Endothelial cell (in vitro differentiated cells): ENCODE results near the gene CHST3. TPM values are rescaled to one million over a fixed set of nuclear protein-coding genes. Genes with fewer than 3 reads are reported as not detected.

ENCODE experiments used
- DNase-seq: peaks from one replicate; pipeline ENCODE4 v3.0.0; 2021; ENCODE audit warnings: low spot score
- H3K27ac Mint-ChIP-seq: one replicate; pipeline ENCODE4 v1.8.0; 2021; ENCODE audit warnings: mixed read lengths, inconsistent platforms; ENCODE audit not compliant: unreplicated experiment
- H3K27me3 Mint-ChIP-seq: one replicate; pipeline ENCODE4 v1.8.0; 2021; ENCODE audit warnings: mild to moderate bottlenecking, moderate library complexity, mixed read lengths, inconsistent platforms; ENCODE audit not compliant: unreplicated experiment
- H3K36me3 Mint-ChIP-seq: one replicate; pipeline ENCODE4 v1.8.0; 2021; ENCODE audit warnings: mild to moderate bottlenecking, low read depth, mixed read lengths, inconsistent platforms; ENCODE audit not compliant: unreplicated experiment
- H3K4me1 Mint-ChIP-seq: one replicate; pipeline ENCODE4 v1.8.0; 2021; ENCODE audit warnings: mild to moderate bottlenecking, mixed read lengths, inconsistent platforms; ENCODE audit not compliant: unreplicated experiment
- H3K4me3 Mint-ChIP-seq: one replicate; pipeline ENCODE4 v1.8.0; 2021; ENCODE audit warnings: mild to moderate bottlenecking, mixed read lengths, inconsistent platforms; ENCODE audit not compliant: unreplicated experiment
- H3K9me3 Mint-ChIP-seq: one replicate; pipeline ENCODE4 v1.8.0; 2021; ENCODE audit warnings: mixed read lengths, inconsistent platforms; ENCODE audit not compliant: unreplicated experiment
- CTCF ChIP-seq: fragments of 200-600 bp; sonication (generic); IDR thresholded peaks from one replicate; pipeline ENCODE4 v1.5.0; 2021; ENCODE audit warnings: antibody characterized with exemption; ENCODE audit not compliant: unreplicated experiment
- total RNA-seq: library from RNA; stranded (reverse); fragmentation: NEBNext Ultra II Directional; extraction: Animal tissue kit (Norgen Biotek cat#: 25700); gene quantifications from one replicate; pipeline ENCODE4 v1.2.1, GENCODE V29; 2021; ENCODE audit not compliant: unreplicated experiment

CHST3 gene
- total RNA-seq, 1 donor from 2014 or later, result 3.8 TPM

GRCh38 chr10:72059843-72060822 is 95.9 kb downstream of the CHST3 start:
- Mint-ChIP-seq H3K27me3 (peaks cover 5% of the 10 kb centered on the region), H3K36me3 (no peaks in the 10 kb centered on the region), H3K4me3 (no peak overlapping the region), H3K9me3 (no peaks in the 10 kb centered on the region), H3K27ac (no peak overlapping the region), H3K4me1 (no peaks in the 10 kb centered on the region)
- TF ChIP-seq CTCF, result no peak
- DNase-seq, result no peak

- no peaks in the 10 kb centered on the region for H3K36me3 Mint-ChIP-seq
- H3K4me3 Mint-ChIP-seq, result no peak overlapping the region
- peak; percentile 24 for DNase-seq
- TF ChIP-seq CTCF, result no peak
- no peak overlapping the region for H3K27ac Mint-ChIP-seq
- H3K9me3 Mint-ChIP-seq, result no peaks in the 10 kb centered on the region
- H3K27me3 Mint-ChIP-seq, result peaks cover 5% of the 10 kb centered on the region
- no peaks in the 10 kb centered on the region for H3K4me1 Mint-ChIP-seq
Measured at GRCh38 chr10:72061491-72061890, 97.3 kb downstream of the CHST3 start.

- Mint-ChIP-seq H3K4me3 (no peak overlapping the region), H3K27ac (no peak overlapping the region), H3K36me3 (no peaks in the 10 kb centered on the region), H3K9me3 (no peaks in the 10 kb centered on the region), H3K4me1 (no peaks in the 10 kb centered on the region), H3K27me3 (peaks cover 5% of the 10 kb centered on the region)
- TF ChIP-seq CTCF, result no peak
- DNase-seq, result no peak
Measured at GRCh38 chr10:72061930-72062329, 97.7 kb downstream of the CHST3 start.

GRCh38 chr10:72062382-72062781 is 98.2 kb downstream of the CHST3 start:
- Mint-ChIP-seq H3K27me3 (peaks cover 5% of the 10 kb centered on the region), H3K27ac (no peak overlapping the region), H3K9me3 (no peaks in the 10 kb centered on the region)

More at GRCh38 chr10:72062382-72062781, 98.2 kb downstream of the CHST3 start:
- Mint-ChIP-seq H3K4me1 (no peaks in the 10 kb centered on the region), H3K4me3 (no peak overlapping the region), H3K36me3 (no peaks in the 10 kb centered on the region)
- no peak for TF ChIP-seq CTCF
- DNase-seq, result no peak

Other genes starting within 250 kb of the CHST3 start
- gene C10orf105, start 244.6 kb upstream of the CHST3 start, total RNA-seq, result 0.15 TPM
- 86.1 TPM for gene VSIR, start 190.9 kb upstream of the CHST3 start, total RNA-seq
- gene PSAP, start 113.1 kb upstream of the CHST3 start, total RNA-seq, result 676 TPM
- 3.4 TPM for gene SPOCK2, start 124.2 kb downstream of the CHST3 start, total RNA-seq